Heart left ventricle (tissue), 13 donors: Measurements from ENCODE around the gene TMC3.

Source experiments
- POLR2A ChIP-seq, 2 donors: fragments of 450-650 bp; IDR thresholded peaks; one replicate each; pipeline ENCODE4 v1.6.1; 2017; ENCODE audit warnings: antibody characterized with exemption in 2 of 2, mild to moderate bottlenecking in 2 of 2, moderate library complexity in 2 of 2
- TF ChIP-seq, protein P1 (sequence below), 12 donors: fragments of 200-600 bp; sonication (generic) in 4 of 12; IDR thresholded peaks; one replicate each; pipeline versions ENCODE4 v1.5.0 to v1.8.0; 2018 to 2022; ENCODE audit warnings: antibody characterized with exemption in 12 of 12, mild to moderate bottlenecking in 5 of 12
- donor health status: ischemic (EF 13 %, LVEDD 7.1; RV severe dilation, severe dysfunction).
- donor health status: DM: no; HTN: yes; CAD: no.
- donor health status: DM: no; HTN: no; CAD: no.
- donor health status: ischemic (EF 25% LVEDD 6.9; RV normal size, moderate dysfunction).
- donor health status: ischemic (EF 25% LVEDD 5.7; RV mildly dilated, moderate dysfunction).
- donor health status: ischemic (EF 35%, LVEDD 5.7; RV mildly dilated, moderate dysfunction).
- donor health status: nonischemic (EF 11% LVEDD 7.7; RV severe dilation, severe dysfunction).
- donor health status: DM: yes; HTN: yes; CAD: no.
- donor health status: PGD.
- donor health status: ischemic (EF 29% LVEDD 5.4; RV normal size, mild dysfunction).
- donor health status: nonischemic (EF 23%, LVEDD 6.1; RV moderate dilation, normal function).

DNA sequence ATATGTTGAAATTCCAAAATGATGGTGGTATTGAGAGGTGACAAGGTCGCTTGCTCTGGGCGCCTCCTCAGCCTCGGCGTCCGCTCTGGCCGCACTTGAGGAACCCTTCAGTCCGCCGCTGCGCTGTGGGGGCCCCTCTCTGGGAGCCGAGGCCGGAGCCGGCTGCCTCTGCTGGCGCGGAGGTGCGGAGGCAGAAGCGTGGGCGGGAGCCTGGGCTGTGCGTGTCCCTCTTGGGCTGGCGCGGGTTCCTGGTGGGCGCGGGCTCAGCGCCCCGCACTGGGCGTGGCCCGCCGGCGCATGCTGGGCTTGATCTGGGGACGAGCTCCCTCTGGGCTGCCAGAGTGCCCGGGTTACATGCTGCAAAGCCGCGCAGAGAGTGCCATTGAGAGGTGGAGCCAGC is 39.8 kb upstream of the TMC3 start:
- no peak for TF ChIP-seq POLR2A (IDR thresholded peaks at IDR 0.05)
- TF ChIP-seq, protein P1, sequence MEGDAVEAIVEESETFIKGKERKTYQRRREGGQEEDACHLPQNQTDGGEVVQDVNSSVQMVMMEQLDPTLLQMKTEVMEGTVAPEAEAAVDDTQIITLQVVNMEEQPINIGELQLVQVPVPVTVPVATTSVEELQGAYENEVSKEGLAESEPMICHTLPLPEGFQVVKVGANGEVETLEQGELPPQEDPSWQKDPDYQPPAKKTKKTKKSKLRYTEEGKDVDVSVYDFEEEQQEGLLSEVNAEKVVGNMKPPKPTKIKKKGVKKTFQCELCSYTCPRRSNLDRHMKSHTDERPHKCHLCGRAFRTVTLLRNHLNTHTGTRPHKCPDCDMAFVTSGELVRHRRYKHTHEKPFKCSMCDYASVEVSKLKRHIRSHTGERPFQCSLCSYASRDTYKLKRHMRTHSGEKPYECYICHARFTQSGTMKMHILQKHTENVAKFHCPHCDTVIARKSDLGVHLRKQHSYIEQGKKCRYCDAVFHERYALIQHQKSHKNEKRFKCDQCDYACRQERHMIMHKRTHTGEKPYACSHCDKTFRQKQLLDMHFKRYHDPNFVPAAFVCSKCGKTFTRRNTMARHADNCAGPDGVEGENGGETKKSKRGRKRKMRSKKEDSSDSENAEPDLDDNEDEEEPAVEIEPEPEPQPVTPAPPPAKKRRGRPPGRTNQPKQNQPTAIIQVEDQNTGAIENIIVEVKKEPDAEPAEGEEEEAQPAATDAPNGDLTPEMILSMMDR (IDR thresholded peaks at IDR 0.05) = no peak
